ENCODE data around the gene SMAD6.

DNA sequence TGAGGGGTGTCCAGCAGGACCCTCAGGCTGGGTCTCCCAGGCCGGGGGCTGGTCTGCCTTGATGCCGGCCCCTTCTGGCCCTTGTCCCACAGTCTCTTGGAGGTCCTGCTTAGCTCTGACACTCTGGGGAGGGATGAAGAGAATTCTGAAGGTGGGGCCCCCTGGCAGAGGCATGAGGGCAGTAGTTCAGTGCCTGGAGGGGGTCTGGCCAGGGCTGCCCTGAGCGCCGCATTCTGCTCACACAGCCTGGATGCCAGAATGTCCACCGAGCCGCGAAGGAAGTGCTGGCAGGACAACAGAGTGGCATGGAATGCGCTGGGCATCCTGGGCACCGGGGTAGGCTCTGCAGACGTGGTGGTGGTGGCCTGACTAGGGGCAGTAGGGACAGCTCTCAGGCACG, 55.5 kb downstream of the SMAD6 start:
- TF ChIP-seq POLR2A (IDR thresholded peaks at IDR 0.05; ENCODE audit: borderline replicate concordance, extremely low read depth, insufficient read depth, insufficient read length) (no peak), SIN3A (IDR thresholded peaks at IDR 0.05; ENCODE audit: low read depth) (no peak), CBX3 (IDR thresholded peaks at IDR 0.05; ENCODE audit: low read depth) (no peak), POLR2AphosphoS5 (IDR thresholded peaks at IDR 0.05; ENCODE audit: low read depth, low read length) (no peak), RAD21 (IDR thresholded peaks at IDR 0.05; ENCODE audit: low read depth) (no peak), SP1 (IDR thresholded peaks at IDR 0.05; ENCODE audit: low read depth) (no peak), EZH2phosphoT487 (IDR thresholded peaks at IDR 0.05; ENCODE audit: borderline replicate concordance) (no peak), JUND (IDR thresholded peaks at IDR 0.05) (no peak)
- TF ChIP-seq, protein P1, sequence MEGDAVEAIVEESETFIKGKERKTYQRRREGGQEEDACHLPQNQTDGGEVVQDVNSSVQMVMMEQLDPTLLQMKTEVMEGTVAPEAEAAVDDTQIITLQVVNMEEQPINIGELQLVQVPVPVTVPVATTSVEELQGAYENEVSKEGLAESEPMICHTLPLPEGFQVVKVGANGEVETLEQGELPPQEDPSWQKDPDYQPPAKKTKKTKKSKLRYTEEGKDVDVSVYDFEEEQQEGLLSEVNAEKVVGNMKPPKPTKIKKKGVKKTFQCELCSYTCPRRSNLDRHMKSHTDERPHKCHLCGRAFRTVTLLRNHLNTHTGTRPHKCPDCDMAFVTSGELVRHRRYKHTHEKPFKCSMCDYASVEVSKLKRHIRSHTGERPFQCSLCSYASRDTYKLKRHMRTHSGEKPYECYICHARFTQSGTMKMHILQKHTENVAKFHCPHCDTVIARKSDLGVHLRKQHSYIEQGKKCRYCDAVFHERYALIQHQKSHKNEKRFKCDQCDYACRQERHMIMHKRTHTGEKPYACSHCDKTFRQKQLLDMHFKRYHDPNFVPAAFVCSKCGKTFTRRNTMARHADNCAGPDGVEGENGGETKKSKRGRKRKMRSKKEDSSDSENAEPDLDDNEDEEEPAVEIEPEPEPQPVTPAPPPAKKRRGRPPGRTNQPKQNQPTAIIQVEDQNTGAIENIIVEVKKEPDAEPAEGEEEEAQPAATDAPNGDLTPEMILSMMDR (IDR thresholded peaks at IDR 0.05 in 2 of 3, conservative IDR thresholded peaks at IDR 0.05 in 1 of 3; ENCODE audit: borderline replicate concordance in 1 of 3, insufficient read depth in 1 of 3, low read depth in 2 of 3, low read length in 2 of 3): no peak

Data from HCT116 (cell line).